ENCODE results near the gene SPTBN4. TPM values are rescaled to one million over a fixed set of nuclear protein-coding genes. Genes with fewer than 3 reads are reported as not detected.

SPTBN4 gene
- polyA plus RNA-seq (2013, experiment 1 of 2): 0.23 TPM
- polyA plus RNA-seq (2013, experiment 2 of 2): 0.15 TPM

DNA sequence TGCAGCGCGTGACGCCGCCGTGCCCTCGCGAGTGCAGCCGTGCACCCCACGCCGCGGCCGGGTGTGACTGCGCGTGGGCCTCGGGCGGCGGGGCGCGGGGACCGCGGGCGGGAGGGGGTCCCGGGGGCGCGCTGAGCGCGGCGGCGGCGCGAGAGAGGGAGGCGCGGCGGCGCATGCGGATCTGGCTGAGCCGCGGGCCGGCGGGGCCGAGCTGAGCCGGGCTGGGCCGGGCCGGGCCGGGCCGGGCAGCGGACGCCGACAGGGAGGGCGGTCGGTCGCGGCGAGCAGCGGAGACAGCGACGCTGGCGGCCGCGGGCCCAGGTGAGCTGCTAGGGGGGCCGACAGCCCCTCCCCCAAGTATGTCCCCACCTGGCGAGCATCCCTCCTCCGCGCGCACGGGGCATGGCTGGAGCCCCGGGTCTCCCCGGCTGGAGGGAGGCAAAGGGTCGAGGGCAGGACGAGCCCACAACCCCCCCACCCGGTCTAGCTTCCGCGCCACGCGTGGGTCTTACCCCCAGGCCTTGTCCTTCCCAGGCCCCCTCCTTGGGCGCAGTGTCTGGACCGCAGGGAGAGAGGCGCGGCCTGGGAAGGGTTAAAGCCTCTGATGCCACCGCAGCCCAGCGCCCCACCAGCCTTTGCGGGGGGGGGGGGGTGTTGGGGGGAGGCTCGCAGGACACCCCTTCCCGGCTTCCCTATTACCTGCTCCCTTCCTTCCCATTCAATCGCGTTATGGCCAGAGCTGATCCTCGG, at the start of gene SPTBN4:
Gene SPTBN4, plus strand, starts transcription at position 17 of the 750 bp plus-strand sequence. CDS start 5,621 bp downstream, outside the sequence.
- no peak within 1 kb of the TSS for H3K4ac ChIP-seq (ENCODE audit: low read depth in 1 of 2, low read length in 2 of 2)
- no peak within 1 kb of the TSS for H2AK5ac ChIP-seq (ENCODE audit: low read length, severe bottlenecking)
- H3K4me1 ChIP-seq (ENCODE audit: control insufficient read depth, insufficient read depth, low read depth, low read length): peaks cover 22% of the 10 kb centered on the region
- peaks cover 0 to 9% of the 10 kb centered on the region in 2 experiments for H3K27me3 ChIP-seq (ENCODE audit: control insufficient read depth in 1 of 2, insufficient read depth in 1 of 2, low read length in 2 of 2)
- H3K9me3 ChIP-seq (ENCODE audit: control insufficient read depth, low read length): no peaks in the 10 kb centered on the region
- no peak within 1 kb of the TSS for H3K27ac ChIP-seq (ENCODE audit: low read length, poor library complexity, severe bottlenecking)
- peak within 1 kb of the TSS in 1 of 2 experiments; percentile 1 for H3K23ac ChIP-seq (ENCODE audit: low read length in 2 of 2)
- peak within 1 kb of the TSS; percentile 64 for H3K9ac ChIP-seq (ENCODE audit: low read length)
- H3K36me3 ChIP-seq (ENCODE audit: control insufficient read depth in 1 of 2, insufficient read depth in 2 of 2, low read depth in 1 of 2, low read length in 2 of 2): no peaks in the 10 kb centered on the region
- peak within 1 kb of the TSS; percentile 18 for H4K91ac ChIP-seq (ENCODE audit: low read length)
- peak within 1 kb of the TSS; percentile 47 for H4K8ac ChIP-seq (ENCODE audit: low read length)
- H3K18ac ChIP-seq (ENCODE audit: low read depth in 1 of 2, low read length in 2 of 2): peak within 1 kb of the TSS in 1 of 2 experiments; percentile 16
- peak within 1 kb of the TSS; percentile 72 for H2AFZ ChIP-seq (ENCODE audit: low read depth, low read length)
- peak within 1 kb of the TSS; percentile 78 for H3K4me2 ChIP-seq (ENCODE audit: low read length, poor library complexity, severe bottlenecking)
- 24% methylated on average over 19 of the region's 87 CpGs for WGBS
- no peak within 1 kb of the TSS for H3K14ac ChIP-seq (ENCODE audit: low read length in 2 of 2)
- H2BK120ac ChIP-seq (ENCODE audit: low read depth, low read length): no peak within 1 kb of the TSS
- H2BK15ac ChIP-seq (ENCODE audit: low read depth, poor library complexity, severe bottlenecking): peak within 1 kb of the TSS; percentile 0
- H3K4me3 ChIP-seq (ENCODE audit: insufficient read depth in 1 of 2, low read depth in 1 of 2, low read length in 2 of 2): peak within 1 kb of the TSS; percentile 61 to 76
- DNase-seq: no peak
- H2BK5ac ChIP-seq (ENCODE audit: low read depth, low read length, poor library complexity, severe bottlenecking): no peak within 1 kb of the TSS
- peaks cover 2% of the 10 kb centered on the region for H3K79me1 ChIP-seq (replicated peaks; ENCODE audit: low read length, poor library complexity, severe bottlenecking)
- no peak within 1 kb of the TSS for H2BK12ac ChIP-seq (ENCODE audit: low read length in 2 of 2)

DNA sequence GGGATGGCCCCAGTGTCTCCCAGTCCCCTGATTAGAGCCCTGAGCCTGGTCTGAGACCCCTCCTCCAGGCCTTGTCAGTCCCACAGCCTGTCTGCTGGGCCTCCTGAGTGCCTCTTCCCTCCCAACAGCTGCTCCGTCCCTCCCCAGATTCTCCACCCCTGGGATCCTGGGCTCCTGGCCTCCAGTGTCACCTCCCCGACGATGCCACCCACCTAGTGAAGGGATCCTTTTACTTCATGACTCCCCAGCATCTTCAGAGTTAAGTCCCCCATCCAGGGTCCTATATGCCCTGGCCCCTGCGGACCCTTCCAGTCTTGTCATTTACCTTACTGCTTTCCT, 49.2 kb upstream of the SPTBN4 start:
- no peaks in the 10 kb centered on the region for H3K9me3 ChIP-seq (ENCODE audit: control insufficient read depth, low read length)
- no peak for DNase-seq
- peaks cover 3 to 7% of the 10 kb centered on the region in 2 experiments for H3K36me3 ChIP-seq (ENCODE audit: control insufficient read depth in 1 of 2, insufficient read depth in 2 of 2, low read depth in 1 of 2, low read length in 2 of 2)
- no peaks in the 10 kb centered on the region for H3K79me1 ChIP-seq (replicated peaks; ENCODE audit: low read length, poor library complexity, severe bottlenecking)
- peak overlapping the region; percentile 68 to 99 for H3K4ac ChIP-seq (ENCODE audit: low read depth in 1 of 2, low read length in 2 of 2)
- no peak overlapping the region for H2AFZ ChIP-seq (ENCODE audit: low read depth, low read length)
- peak overlapping the region; percentile 99 for H2BK120ac ChIP-seq (ENCODE audit: low read depth, low read length)
- peak overlapping the region; percentile 91 to 95 for H2BK12ac ChIP-seq (ENCODE audit: low read length in 2 of 2)
- H3K9ac ChIP-seq (ENCODE audit: low read length): no peak overlapping the region
- H3K4me2 ChIP-seq (ENCODE audit: low read length, poor library complexity, severe bottlenecking): no peak overlapping the region
- no peak overlapping the region for H3K14ac ChIP-seq (ENCODE audit: low read length in 2 of 2)
- H2AK5ac ChIP-seq (ENCODE audit: low read length, severe bottlenecking): peak overlapping the region; percentile 86
- H3K4me3 ChIP-seq (ENCODE audit: insufficient read depth in 1 of 2, low read depth in 1 of 2, low read length in 2 of 2): no peak overlapping the region
- peak overlapping the region; percentile 93 to 99 for H3K18ac ChIP-seq (ENCODE audit: low read depth in 1 of 2, low read length in 2 of 2)
- H4K91ac ChIP-seq (ENCODE audit: low read length): peak overlapping the region; percentile 100
- no peak overlapping the region for H2BK5ac ChIP-seq (ENCODE audit: low read depth, low read length, poor library complexity, severe bottlenecking)
- H3K23ac ChIP-seq (ENCODE audit: low read length in 2 of 2): no peak overlapping the region
- H3K27me3 ChIP-seq (ENCODE audit: control insufficient read depth in 1 of 2, insufficient read depth in 1 of 2, low read length in 2 of 2): peaks cover 3 to 9% of the 10 kb centered on the region in 2 experiments
- H2BK15ac ChIP-seq (ENCODE audit: low read depth, poor library complexity, severe bottlenecking): peak overlapping the region; percentile 100
- no peak overlapping the region for H3K27ac ChIP-seq (ENCODE audit: low read length, poor library complexity, severe bottlenecking)
- H3K4me1 ChIP-seq (ENCODE audit: control insufficient read depth, insufficient read depth, low read depth, low read length): peaks cover 17% of the 10 kb centered on the region
- WGBS: 70% methylated on average over 4 of the region's 4 CpGs
- peak overlapping the region; percentile 100 for H4K8ac ChIP-seq (ENCODE audit: low read length)

DNA sequence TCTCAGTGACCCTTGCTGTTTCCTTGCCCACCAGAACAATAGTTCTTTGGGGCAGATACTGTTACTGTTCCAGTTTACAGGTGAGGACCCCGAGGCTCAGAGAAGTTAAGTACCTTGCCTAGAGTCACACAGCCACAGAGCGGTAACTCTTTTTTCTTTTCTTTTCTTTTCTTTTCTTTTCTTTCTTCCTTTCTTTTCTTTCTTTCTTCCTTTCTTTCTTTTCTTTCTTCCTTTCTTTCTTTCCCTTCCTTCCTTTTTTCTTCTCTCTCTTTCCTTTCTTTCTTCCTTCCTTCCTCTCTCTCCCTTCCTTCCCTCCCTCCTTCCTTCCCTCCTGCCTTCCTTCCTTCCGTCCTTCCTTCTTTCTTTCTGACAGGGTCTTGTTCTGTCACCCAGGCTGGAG, 48.8 kb upstream of the SPTBN4 start:
- Histone ChIP-seq H2AK5ac (ENCODE audit: low read length, severe bottlenecking) (peak overlapping the region; percentile 86), H2BK12ac (ENCODE audit: low read length in 2 of 2) (peak overlapping the region; percentile 91 to 95), H3K36me3 (ENCODE audit: control insufficient read depth in 1 of 2, insufficient read depth in 2 of 2, low read depth in 1 of 2, low read length in 2 of 2) (peaks cover 8 to 11% of the 10 kb centered on the region in 2 experiments), H2BK15ac (ENCODE audit: low read depth, poor library complexity, severe bottlenecking) (peak overlapping the region; percentile 100), H3K4me1 (ENCODE audit: control insufficient read depth, insufficient read depth, low read depth, low read length) (peaks cover 19% of the 10 kb centered on the region), H4K8ac (ENCODE audit: low read length) (peak overlapping the region; percentile 100), H3K9me3 (ENCODE audit: control insufficient read depth, low read length) (no peaks in the 10 kb centered on the region), H4K91ac (ENCODE audit: low read length) (peak overlapping the region; percentile 100), H2BK120ac (ENCODE audit: low read depth, low read length) (peak overlapping the region; percentile 64), H2BK5ac (ENCODE audit: low read depth, low read length, poor library complexity, severe bottlenecking) (no peak overlapping the region), H3K27ac (ENCODE audit: low read length, poor library complexity, severe bottlenecking) (no peak overlapping the region), H2AFZ (ENCODE audit: low read depth, low read length) (no peak overlapping the region), H3K9ac (ENCODE audit: low read length) (no peak overlapping the region), H3K14ac (ENCODE audit: low read length in 2 of 2) (no peak overlapping the region), H3K23ac (ENCODE audit: low read length in 2 of 2) (no peak overlapping the region), H3K79me1 (replicated peaks; ENCODE audit: low read length, poor library complexity, severe bottlenecking) (peaks cover 3% of the 10 kb centered on the region), H3K18ac (ENCODE audit: low read depth in 1 of 2, low read length in 2 of 2) (peak overlapping the region; percentile 93 to 99), H3K4me3 (ENCODE audit: insufficient read depth in 1 of 2, low read depth in 1 of 2, low read length in 2 of 2) (no peak overlapping the region), H3K4me2 (ENCODE audit: low read length, poor library complexity, severe bottlenecking) (no peak overlapping the region), H3K4ac (ENCODE audit: low read depth in 1 of 2, low read length in 2 of 2) (peak overlapping the region; percentile 68 to 99), H3K27me3 (ENCODE audit: control insufficient read depth in 1 of 2, insufficient read depth in 1 of 2, low read length in 2 of 2) (peaks cover under 1 to 5% of the 10 kb centered on the region in 2 experiments)
- WGBS: 98% methylated on average over 3 of the region's 3 CpGs
- no peak for DNase-seq

DNA sequence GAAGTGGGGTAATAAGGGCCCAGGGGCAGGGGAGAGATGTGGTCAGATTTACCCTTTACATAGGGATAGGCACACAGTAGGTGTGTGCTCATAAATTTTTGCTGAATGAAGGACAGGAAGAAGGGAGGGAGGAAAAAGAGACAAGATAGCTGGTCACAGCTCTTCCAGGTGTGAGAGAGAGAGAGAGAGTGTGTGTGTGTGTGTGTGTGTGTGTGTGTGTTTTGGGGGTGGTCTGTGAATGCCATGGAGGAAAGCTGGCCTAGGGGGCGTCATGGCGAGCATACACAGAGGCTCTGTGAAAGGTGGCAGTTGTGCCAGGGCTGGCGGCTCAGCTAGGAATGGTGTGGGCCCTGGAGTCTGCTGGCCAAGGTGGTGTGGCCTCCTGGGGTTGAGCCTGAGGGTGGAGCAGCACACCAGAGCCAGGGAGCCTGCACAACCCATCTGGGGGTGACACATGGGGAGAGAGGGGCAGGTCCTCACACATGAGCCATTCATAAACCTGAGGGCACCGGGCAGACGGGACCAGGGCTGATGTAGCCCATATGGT, 47.7 kb upstream of the SPTBN4 start:
- Histone ChIP-seq H3K4me1 (ENCODE audit: control insufficient read depth, insufficient read depth, low read depth, low read length) (peaks cover 21% of the 10 kb centered on the region), H4K91ac (ENCODE audit: low read length) (peak overlapping the region; percentile 90), H2AK5ac (ENCODE audit: low read length, severe bottlenecking) (no peak overlapping the region), H4K8ac (ENCODE audit: low read length) (no peak overlapping the region), H3K4me2 (ENCODE audit: low read length, poor library complexity, severe bottlenecking) (no peak overlapping the region), H3K4ac (ENCODE audit: low read depth in 1 of 2, low read length in 2 of 2) (peak overlapping the region in 1 of 2 experiments; percentile 5), H2BK12ac (ENCODE audit: low read length in 2 of 2) (peak overlapping the region; percentile 75 to 96), H2BK5ac (ENCODE audit: low read depth, low read length, poor library complexity, severe bottlenecking) (no peak overlapping the region), H2BK120ac (ENCODE audit: low read depth, low read length) (peak overlapping the region; percentile 42), H2AFZ (ENCODE audit: low read depth, low read length) (no peak overlapping the region), H3K27ac (ENCODE audit: low read length, poor library complexity, severe bottlenecking) (no peak overlapping the region), H2BK15ac (ENCODE audit: low read depth, poor library complexity, severe bottlenecking) (peak overlapping the region; percentile 97), H3K23ac (ENCODE audit: low read length in 2 of 2) (peak overlapping the region in 1 of 2 experiments; percentile 49), H3K9me3 (ENCODE audit: control insufficient read depth, low read length) (no peaks in the 10 kb centered on the region), H3K14ac (ENCODE audit: low read length in 2 of 2) (peak overlapping the region in 1 of 2 experiments; percentile 5), H3K18ac (ENCODE audit: low read depth in 1 of 2, low read length in 2 of 2) (peak overlapping the region; percentile 38 to 54), H3K36me3 (ENCODE audit: control insufficient read depth in 1 of 2, insufficient read depth in 2 of 2, low read depth in 1 of 2, low read length in 2 of 2) (peaks cover 11 to 15% of the 10 kb centered on the region in 2 experiments), H3K4me3 (ENCODE audit: insufficient read depth in 1 of 2, low read depth in 1 of 2, low read length in 2 of 2) (no peak overlapping the region), H3K9ac (ENCODE audit: low read length) (no peak overlapping the region), H3K79me1 (replicated peaks; ENCODE audit: low read length, poor library complexity, severe bottlenecking) (peaks cover 6% of the 10 kb centered on the region), H3K27me3 (ENCODE audit: control insufficient read depth in 1 of 2, insufficient read depth in 1 of 2, low read length in 2 of 2) (no peaks in the 10 kb centered on the region)
- DNase-seq: peak; percentile 41
- 77% methylated on average over 5 of the region's 5 CpGs for WGBS
